HEK293 (cell line): ENCODE results near the gene GPR18.

Experiments
- CTCF ChIA-PET: fragments of 350-600 bp; formaldehyde crosslinking; extraction: SDS; loops from one replicate; lab custom pipeline; 2021; ENCODE audit warnings: antibody characterized with exemption; lab: Yijun Ruan, JAX
- POLR2A ChIA-PET: fragments of 300-600 bp; formaldehyde crosslinking; extraction: SDS; loops from one replicate; lab custom pipeline; 2020; ENCODE audit warnings: antibody characterized with exemption, inconsistent platforms; lab: Yijun Ruan, JAX
- H3K27ac ChIP-seq: fragments of 200-500 bp; sonication (Bioruptor generic); 2 replicates; pipeline ENCODE4 v1.5.1; 2014; ENCODE audit warnings: low read depth, low read length, control low read depth, inconsistent platforms; ENCODE audit errors: extremely low read depth
- H3K36me3 ChIP-seq, 2 experiments: fragments of 200-500 bp in 1 of 2; sonication (Bioruptor generic) in 1 of 2; 1 replicate in 1 of 2; 2 replicates in 1 of 2; pipeline ENCODE4 v1.5.1; 2014 to 2017; ENCODE audit warnings: inconsistent platforms in 2 of 2, low read length in 2 of 2; ENCODE audit not compliant: control insufficient read depth in 2 of 2, insufficient read depth in 1 of 2
- H3K4me1 ChIP-seq: fragments of 200-500 bp; sonication (Bioruptor generic); 2 replicates; pipeline ENCODE4 v1.5.1; 2014; ENCODE audit warnings: mild to moderate bottlenecking, low read length, inconsistent platforms; ENCODE audit not compliant: control insufficient read depth, insufficient read depth
- H3K4me3 ChIP-seq: 2 replicates; pipeline ENCODE4 v1.5.1; 2011; ENCODE audit warnings: low read depth, mild to moderate bottlenecking, control low read depth, low read length, moderate library complexity
- H3K9me3 ChIP-seq: fragments of 200-500 bp; sonication (Bioruptor generic); 2 replicates; pipeline ENCODE4 v1.5.1; 2014; ENCODE audit warnings: low read depth, low read length, inconsistent platforms; ENCODE audit not compliant: control insufficient read depth, insufficient read depth
- KLF7 ChIP-seq: fragments of 450-650 bp; formaldehyde crosslinking; IDR thresholded peaks from 2 replicates; pipeline ENCODE4 v1.5.1; 2016; ENCODE audit warnings: missing biosample characterization, missing genetic modification characterization, borderline replicate concordance
- MEIS1 ChIP-seq: sonication (generic); formaldehyde crosslinking; IDR thresholded peaks from 2 replicates; pipeline ENCODE4 v1.8.1; 2022; ENCODE audit warnings: missing genetic modification reagents, mild to moderate bottlenecking, borderline replicate concordance
- RBAK ChIP-seq: fragments of 450-650 bp; formaldehyde crosslinking; IDR thresholded peaks from 2 replicates; pipeline ENCODE4 v1.5.1; 2016; ENCODE audit warnings: missing biosample characterization, missing genetic modification characterization
- ZBTB10 ChIP-seq: fragments of 450-650 bp; formaldehyde crosslinking; IDR thresholded peaks from 2 replicates; pipeline ENCODE4 v1.5.1; 2016; ENCODE audit warnings: missing biosample characterization, missing genetic modification characterization
- ZBTB21 ChIP-seq: fragments of 450-650 bp; formaldehyde crosslinking; IDR thresholded peaks from 2 replicates; pipeline ENCODE4 v1.5.1; 2017; ENCODE audit warnings: missing biosample characterization, missing genetic modification characterization
- ZNF132 ChIP-seq: fragments of 450-650 bp; formaldehyde crosslinking; IDR thresholded peaks from 2 replicates; pipeline ENCODE4 v1.5.1; 2017; ENCODE audit warnings: missing biosample characterization, missing genetic modification characterization, borderline replicate concordance
- ZNF133 ChIP-seq: fragments of 450-650 bp; formaldehyde crosslinking; IDR thresholded peaks from 2 replicates; pipeline ENCODE4 v1.5.1; 2016; ENCODE audit warnings: missing biosample characterization, missing genetic modification characterization
- ZNF202 ChIP-seq: fragments of 450-650 bp; formaldehyde crosslinking; IDR thresholded peaks from 2 replicates; pipeline ENCODE4 v1.5.1; 2016; ENCODE audit warnings: missing biosample characterization, missing genetic modification characterization, borderline replicate concordance
- ZNF266 ChIP-seq: fragments of 450-650 bp; formaldehyde crosslinking; IDR thresholded peaks from 2 replicates; pipeline ENCODE4 v1.5.1; 2016; ENCODE audit warnings: missing biosample characterization, missing genetic modification characterization, low read depth
- ZNF398 ChIP-seq: fragments of 450-650 bp; formaldehyde crosslinking; IDR thresholded peaks from 2 replicates; pipeline ENCODE4 v1.5.1; 2017; ENCODE audit warnings: missing biosample characterization, missing genetic modification characterization
- ZNF549 ChIP-seq: fragments of 450-650 bp; IDR thresholded peaks from 2 replicates; pipeline ENCODE4 v1.5.1; 2018; ENCODE audit warnings: missing biosample characterization, missing genetic modification characterization, mild to moderate bottlenecking, inconsistent platforms, moderate library complexity
- ZNF660 ChIP-seq: fragments of 450-650 bp; IDR thresholded peaks from 2 replicates; pipeline ENCODE4 v1.5.1; 2018; ENCODE audit warnings: missing biosample characterization, mild to moderate bottlenecking, missing genetic modification characterization
- ZNF768 ChIP-seq: fragments of 450-650 bp; formaldehyde crosslinking; IDR thresholded peaks from 2 replicates; pipeline ENCODE4 v1.5.1; 2018; ENCODE audit warnings: missing biosample characterization, mild to moderate bottlenecking, missing genetic modification characterization
- ZNF792 ChIP-seq: fragments of 450-650 bp; formaldehyde crosslinking; IDR thresholded peaks from 2 replicates; pipeline ENCODE4 v1.5.1; 2016; ENCODE audit warnings: missing biosample characterization, missing genetic modification characterization
- ZNF837 ChIP-seq: fragments of 450-650 bp; formaldehyde crosslinking; IDR thresholded peaks from 2 replicates; pipeline ENCODE4 v1.5.1; 2016; ENCODE audit warnings: missing biosample characterization, missing genetic modification characterization
- TF ChIP-seq, protein P1 (sequence below): fragments of 450-650 bp; formaldehyde crosslinking; IDR thresholded peaks from 2 replicates; pipeline ENCODE4 v1.5.1; 2016; ENCODE audit warnings: missing biosample characterization, missing genetic modification characterization
- TF ChIP-seq, protein P2 (sequence below): fragments of 450-650 bp; formaldehyde crosslinking; IDR thresholded peaks from 2 replicates; pipeline ENCODE4 v1.5.1; 2016; ENCODE audit warnings: missing biosample characterization, missing genetic modification characterization
- TF ChIP-seq, protein P3 (sequence below): fragments of 450-650 bp; formaldehyde crosslinking; IDR thresholded peaks from 2 replicates; pipeline ENCODE4 v1.5.1; 2016; ENCODE audit warnings: missing biosample characterization, missing genetic modification characterization
- TF ChIP-seq, protein P4 (sequence below): fragments of 450-650 bp; formaldehyde crosslinking; IDR thresholded peaks from 2 replicates; pipeline ENCODE4 v1.5.1; 2016; ENCODE audit warnings: missing biosample characterization, missing genetic modification characterization

GPR18 gene

DNA sequence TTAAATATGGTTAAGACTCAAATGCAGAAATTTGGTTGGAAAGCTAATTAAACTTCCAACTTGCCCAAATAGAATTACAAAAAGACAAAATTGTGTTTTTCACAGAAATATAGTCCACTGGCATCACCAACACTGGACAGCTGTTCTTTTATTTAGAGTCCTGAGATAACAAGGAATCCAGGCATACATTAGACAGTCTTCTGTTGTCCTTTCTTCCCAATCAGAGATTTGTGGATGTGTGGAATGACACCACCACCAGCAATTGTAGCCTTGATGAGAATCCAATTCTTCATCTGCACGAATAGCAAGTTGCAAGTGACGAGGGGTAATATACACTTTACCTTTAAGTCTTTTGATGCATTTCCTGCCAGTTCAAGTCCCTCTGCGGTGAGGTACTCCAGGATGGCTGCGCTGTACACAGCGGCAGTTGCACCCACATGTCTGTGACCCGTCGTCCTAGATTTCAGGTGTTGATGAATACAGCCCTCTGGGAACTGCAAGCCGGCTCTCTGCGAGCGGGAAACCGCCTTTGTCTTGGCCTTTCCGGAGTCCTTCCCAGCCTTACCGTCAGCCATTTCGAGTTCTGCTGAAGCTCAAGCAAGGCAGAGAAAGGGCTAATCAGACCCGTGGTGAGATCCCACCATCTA is 42.9 kb downstream of the GPR18 start (continued):
- no peak for TF ChIP-seq ZNF398
- TF ChIP-seq MEIS1 (CRISPR knock-in tag): no peak
- no peak for TF ChIP-seq ZNF132 (tag by site-specific recombination)
- no peak for TF ChIP-seq ZBTB21 (tag by site-specific recombination)
- TF ChIP-seq ZNF133: no peak
- no peak for TF ChIP-seq RBAK (tag by site-specific recombination)
- no peak for TF ChIP-seq ZNF202
- TF ChIP-seq ZNF660 (tag by site-specific recombination): no peak
- no peak for TF ChIP-seq ZNF768 (tag by site-specific recombination)
- TF ChIP-seq, protein P1, sequence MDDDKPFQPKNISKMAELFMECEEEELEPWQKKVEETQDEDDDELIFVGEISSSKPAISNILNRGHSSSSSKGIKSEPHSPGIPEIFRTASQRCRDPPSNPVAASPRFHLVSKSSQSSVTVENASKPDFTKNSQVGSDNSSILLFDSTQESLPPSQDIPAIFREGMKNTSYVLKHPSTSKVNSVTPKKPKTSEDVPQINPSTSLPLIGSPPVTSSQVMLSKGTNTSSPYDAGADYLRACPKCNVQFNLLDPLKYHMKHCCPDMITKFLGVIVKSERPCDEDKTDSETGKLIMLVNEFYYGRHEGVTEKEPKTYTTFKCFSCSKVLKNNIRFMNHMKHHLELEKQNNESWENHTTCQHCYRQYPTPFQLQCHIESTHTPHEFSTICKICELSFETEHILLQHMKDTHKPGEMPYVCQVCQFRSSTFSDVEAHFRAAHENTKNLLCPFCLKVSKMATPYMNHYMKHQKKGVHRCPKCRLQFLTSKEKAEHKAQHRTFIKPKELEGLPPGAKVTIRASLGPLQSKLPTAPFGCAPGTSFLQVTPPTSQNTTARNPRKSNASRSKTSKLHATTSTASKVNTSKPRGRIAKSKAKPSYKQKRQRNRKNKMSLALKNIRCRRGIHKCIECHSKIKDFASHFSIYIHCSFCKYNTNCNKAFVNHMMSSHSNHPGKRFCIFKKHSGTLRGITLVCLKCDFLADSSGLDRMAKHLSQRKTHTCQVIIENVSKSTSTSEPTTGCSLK: no peak

GRCh38 chr13:99214731-99215130 is 43.4 kb downstream of the GPR18 start:
- Histone ChIP-seq H3K27ac (no peak overlapping the region), H3K9me3 (no peaks in the 10 kb centered on the region), H3K36me3 (no peaks in the 10 kb centered on the region; a peak in 1 of 3 replicates)
- POLR2A ChIA-PET: no interaction called here
- TF ChIP-seq, protein P2, sequence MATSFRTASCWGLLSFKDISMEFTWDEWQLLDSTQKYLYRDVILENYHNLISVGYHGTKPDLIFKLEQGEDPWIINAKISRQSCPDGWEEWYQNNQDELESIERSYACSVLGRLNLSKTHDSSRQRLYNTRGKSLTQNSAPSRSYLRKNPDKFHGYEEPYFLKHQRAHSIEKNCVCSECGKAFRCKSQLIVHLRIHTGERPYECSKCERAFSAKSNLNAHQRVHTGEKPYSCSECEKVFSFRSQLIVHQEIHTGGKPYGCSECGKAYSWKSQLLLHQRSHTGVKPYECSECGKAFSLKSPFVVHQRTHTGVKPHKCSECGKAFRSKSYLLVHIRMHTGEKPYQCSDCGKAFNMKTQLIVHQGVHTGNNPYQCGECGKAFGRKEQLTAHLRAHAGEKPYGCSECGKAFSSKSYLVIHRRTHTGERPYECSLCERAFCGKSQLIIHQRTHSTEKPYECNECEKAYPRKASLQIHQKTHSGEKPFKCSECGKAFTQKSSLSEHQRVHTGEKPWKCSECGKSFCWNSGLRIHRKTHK (tag by site-specific recombination): no peak
- TF ChIP-seq ZNF266 (tag by site-specific recombination): no peak
- no peak for TF ChIP-seq ZNF549 (tag by site-specific recombination)
- TF ChIP-seq, protein P3, sequence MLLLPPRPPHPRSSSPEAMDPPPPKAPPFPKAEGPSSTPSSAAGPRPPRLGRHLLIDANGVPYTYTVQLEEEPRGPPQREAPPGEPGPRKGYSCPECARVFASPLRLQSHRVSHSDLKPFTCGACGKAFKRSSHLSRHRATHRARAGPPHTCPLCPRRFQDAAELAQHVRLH: no peak
- TF ChIP-seq, all 188 proteins: peak for 0
- Histone ChIP-seq H3K4me1 (0 out of 2 replicates have a peak, but pooled peaks cover 6% of the 10 kb centered on the region), H3K4me3 (no peak overlapping the region)
- CTCF ChIA-PET: interaction anchor here (0.7 to 1.6 kb wide), 2 partner anchors 14 to 88 kb away, joined by 3 to 4 read pairs; partner anchors contain the start of gene UBAC2

DNA sequence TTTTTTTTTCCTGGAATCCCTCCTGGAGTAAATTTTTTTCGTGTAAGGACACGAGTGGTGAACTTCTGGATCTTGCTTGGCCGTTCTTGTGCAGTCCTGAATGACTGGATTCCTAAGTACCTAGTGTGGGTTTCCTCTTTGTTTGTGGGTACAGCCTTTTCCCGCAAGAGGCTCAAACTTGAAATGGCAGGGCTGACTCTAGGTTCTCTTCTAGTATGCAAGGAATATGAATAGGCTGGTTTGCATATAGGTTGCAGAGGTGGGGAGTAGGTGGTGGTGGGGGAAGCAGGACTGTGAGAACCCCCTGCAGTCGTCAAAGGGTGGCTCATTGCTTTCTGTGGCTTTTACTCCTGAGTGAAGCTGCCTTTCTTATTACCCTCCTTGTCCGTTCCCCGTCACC is 43.9 kb downstream of the GPR18 start:
- POLR2A ChIA-PET: no interaction called here
- H3K9me3 ChIP-seq: no peaks in the 10 kb centered on the region
- no peak overlapping the region for H3K27ac ChIP-seq
- no peak overlapping the region for H3K4me3 ChIP-seq
- H3K36me3 ChIP-seq: no peaks in the 10 kb centered on the region; a peak in 1 of 3 replicates
- CTCF ChIA-PET: interaction anchor here (1.6 kb wide), 1 partner anchor 13 kb away, joined by 4 read pairs; the partner anchor contains the start of gene UBAC2
- 0 out of 2 replicates have a peak, but pooled peaks cover 6% of the 10 kb centered on the region for H3K4me1 ChIP-seq
- TF ChIP-seq MEIS1 (CRISPR knock-in tag) (no peak), KLF7 (tag by site-specific recombination) (no peak), ZNF792 (no peak), ZNF837 (tag by site-specific recombination) (no peak), ZBTB10 (no peak)
- TF ChIP-seq, protein P4, sequence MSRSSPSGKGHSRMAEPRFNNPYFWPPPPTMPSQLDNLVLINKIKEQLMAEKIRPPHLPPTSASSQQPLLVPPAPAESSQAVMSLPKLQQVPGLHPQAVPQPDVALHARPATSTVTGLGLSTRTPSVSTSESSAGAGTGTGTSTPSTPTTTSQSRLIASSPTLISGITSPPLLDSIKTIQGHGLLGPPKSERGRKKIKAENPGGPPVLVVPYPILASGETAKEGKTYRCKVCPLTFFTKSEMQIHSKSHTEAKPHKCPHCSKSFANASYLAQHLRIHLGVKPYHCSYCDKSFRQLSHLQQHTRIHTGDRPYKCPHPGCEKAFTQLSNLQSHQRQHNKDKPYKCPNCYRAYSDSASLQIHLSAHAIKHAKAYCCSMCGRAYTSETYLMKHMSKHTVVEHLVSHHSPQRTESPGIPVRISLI (tag by site-specific recombination): no peak
- TF ChIP-seq, protein P3: no peak
